GM12872 (cell line): ENCODE data around the gene IGF1R.

Experiments
- TF ChIP-seq, protein P1 (sequence below): IDR thresholded peaks from 3 replicates; pipeline ENCODE4 v1.5.1; 2011; ENCODE audit warnings: low read depth, mild to moderate bottlenecking, low read length, moderate library complexity; ENCODE audit not compliant: insufficient read depth

IGF1R gene

DNA sequence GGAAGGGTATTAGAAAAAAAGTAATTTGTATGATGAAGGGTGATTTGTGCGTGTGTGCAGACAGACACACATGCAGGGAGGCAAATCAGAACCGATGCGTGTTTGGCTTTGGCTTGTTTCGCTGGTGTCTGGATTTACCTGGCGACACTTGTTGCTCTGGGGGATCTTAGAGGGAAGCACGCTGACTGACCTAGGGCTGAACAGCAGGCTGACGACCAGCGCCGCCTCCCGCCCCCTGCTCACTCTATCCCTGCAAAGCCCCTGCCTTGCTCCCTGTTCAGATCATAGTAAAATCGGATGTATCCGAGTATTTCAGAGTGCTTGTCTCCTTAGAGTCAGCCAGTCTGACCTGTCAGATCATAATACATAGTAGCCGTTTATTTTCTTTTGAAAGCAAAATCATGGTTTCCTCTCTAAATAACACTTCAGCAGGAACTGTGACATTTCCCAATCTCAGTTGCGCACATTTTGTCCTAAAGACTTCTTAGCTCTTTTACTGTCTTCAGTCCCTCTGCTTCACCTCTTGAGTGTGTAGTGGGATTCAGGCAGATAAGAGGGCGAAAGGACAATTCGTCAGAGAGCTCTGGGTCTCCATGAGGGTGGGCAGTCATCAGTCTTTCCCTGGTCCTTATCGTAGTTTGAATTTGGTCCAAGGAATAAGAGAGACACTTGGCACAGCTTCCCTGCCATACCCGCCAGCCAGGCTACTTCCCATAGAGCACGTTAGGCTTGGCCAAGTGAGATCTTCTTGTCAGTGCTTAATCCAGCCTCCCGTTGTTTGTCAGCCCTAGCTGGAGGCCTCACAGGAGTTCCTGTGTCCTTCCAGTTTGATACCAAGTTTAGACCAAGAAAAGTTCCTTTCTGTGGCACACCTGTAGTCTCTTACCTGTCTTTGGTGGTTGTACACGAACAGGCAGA is 261.9 kb downstream of the IGF1R start:
- TF ChIP-seq, protein P1, sequence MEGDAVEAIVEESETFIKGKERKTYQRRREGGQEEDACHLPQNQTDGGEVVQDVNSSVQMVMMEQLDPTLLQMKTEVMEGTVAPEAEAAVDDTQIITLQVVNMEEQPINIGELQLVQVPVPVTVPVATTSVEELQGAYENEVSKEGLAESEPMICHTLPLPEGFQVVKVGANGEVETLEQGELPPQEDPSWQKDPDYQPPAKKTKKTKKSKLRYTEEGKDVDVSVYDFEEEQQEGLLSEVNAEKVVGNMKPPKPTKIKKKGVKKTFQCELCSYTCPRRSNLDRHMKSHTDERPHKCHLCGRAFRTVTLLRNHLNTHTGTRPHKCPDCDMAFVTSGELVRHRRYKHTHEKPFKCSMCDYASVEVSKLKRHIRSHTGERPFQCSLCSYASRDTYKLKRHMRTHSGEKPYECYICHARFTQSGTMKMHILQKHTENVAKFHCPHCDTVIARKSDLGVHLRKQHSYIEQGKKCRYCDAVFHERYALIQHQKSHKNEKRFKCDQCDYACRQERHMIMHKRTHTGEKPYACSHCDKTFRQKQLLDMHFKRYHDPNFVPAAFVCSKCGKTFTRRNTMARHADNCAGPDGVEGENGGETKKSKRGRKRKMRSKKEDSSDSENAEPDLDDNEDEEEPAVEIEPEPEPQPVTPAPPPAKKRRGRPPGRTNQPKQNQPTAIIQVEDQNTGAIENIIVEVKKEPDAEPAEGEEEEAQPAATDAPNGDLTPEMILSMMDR = no peak

DNA sequence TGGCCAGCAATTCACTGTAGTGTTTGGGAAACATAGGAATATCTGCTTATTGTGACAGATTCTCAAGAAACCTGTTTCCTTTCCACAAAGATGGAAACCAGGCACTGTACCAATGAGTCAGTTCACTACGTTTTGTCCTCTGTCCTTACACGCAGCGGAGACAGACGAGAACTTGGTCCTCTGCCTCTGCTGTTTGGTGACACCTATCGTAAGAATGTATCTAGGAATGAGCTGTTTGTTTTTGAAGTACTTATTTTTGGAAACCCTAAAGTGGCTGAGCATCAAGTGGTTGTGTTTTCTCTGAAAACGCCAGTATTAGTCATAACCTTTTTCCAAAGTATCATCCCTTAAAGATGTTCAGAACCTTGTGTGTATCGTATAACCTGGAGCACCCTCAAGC is 266.3 kb downstream of the IGF1R start:
- TF ChIP-seq, protein P1 = no peak

DNA sequence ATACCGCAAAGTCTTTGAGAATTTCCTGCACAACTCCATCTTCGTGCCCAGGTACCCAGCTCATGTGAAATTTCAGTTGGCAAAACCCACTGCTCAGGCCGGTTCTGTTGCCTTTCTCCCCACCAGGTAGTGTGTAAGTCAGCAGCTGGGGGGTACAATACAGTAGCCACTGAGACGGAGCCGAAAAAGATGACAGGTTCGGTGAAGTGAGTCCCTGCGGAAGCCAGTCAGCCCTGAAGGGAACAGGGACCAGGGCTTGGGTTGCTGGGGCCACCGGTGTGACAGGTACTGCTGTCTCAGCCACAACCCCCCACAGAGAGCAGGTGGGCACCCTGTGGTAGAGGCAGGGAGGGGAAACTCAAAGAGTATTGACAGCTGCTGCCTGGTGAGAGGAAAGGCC is 268.5 kb downstream of the IGF1R start:
- TF ChIP-seq, protein P1 = no peak

DNA sequence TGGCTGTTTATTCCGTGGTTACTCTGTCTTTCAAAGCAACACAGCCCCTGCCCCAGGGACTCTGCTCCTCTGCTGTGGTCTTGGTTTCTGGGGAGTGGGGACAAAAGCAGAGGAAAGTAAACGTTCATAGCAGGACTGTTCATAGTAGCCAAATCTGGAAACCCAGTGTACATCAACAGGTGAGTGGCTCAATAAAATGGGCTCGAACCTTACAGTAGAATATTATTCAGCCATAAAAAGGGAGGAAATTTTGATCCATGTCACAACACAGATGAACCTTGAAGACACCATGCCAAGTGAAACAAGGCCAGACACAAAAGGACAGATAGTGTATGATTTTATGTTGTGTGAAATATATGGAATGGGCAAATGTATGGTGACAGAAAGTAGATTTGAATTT is 269.1 kb downstream of the IGF1R start:
- TF ChIP-seq, protein P1 = no peak

DNA sequence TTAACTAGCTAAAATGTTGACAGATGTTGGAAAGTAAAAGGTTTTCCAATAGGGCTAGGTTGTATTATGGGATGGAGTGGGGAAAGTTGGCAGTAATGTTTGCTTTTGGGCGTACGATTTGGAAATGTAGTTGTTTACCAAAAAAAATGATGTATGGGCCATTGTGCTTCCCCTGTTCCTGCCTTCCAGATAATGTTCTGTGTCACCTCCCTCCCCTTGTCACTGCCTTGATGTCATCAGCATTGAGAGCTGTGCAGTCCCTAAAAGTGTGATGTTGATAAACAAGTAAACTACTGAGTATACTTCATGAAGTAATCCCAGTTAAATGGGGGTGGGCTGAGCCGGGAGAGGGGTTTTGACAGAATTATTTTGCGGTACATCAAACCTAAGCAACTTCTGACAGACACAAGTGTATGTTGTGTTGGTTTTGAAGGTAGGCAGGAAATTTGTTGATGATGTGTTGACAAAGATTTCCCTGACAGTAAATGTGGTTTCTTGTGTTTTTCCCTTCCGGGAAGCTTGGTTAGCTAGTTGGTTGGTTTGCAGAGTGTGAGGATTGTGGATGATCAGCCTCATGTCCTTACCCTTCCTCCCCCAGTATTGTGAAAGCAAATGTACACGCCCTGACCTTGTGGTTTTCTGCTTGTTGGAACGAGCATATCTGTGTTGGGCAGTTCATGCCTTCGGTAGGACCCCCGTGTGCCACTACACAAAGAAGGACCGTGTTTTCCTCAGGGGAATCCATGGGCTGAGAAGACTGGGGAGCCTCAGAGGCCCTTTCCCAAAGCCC is 271.9 kb downstream of the IGF1R start:
- TF ChIP-seq, protein P1 = no peak

DNA sequence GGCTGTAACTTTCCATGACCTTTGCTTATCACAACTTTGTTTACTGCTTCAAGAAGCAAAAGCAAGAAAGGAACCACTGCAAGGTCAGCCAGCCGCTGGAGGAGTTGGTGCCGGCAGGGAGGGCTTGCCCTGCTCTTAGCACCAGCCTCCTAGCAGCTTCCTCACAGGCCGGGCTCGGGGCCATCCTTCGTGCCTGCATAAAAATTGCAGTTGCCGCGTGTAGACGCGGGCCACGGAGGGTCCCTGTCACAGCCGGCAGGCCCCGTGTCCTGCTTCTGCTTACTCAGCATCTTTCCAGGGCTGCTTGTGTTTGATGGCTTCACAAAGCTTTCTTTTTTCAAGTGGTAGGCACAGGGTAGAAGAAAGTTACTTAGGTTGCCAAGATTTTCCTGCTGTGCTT is 274.8 kb downstream of the IGF1R start:
- TF ChIP-seq, protein P1 = no peak

DNA sequence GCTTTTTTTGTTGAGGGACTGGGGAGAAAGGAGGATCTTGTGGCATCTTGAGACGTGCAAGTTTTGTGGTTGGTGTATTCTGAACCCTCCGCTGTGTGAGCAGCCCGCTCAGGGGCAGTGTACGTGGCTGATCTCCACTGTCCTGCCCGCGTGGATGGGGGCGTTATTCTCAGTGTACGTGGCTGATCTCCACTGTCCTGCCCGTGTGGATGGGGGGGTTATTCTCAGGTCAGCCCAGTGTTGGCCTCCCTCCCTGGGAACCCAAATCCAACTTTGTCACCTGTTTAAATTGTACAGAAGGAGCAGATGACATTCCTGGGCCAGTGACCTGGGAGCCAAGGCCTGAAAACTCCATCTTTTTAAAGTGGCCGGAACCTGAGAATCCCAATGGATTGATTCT is 275.2 kb downstream of the IGF1R start:
- TF ChIP-seq, protein P1 = no peak
